Activated effector memory CD4-positive, alpha-beta T cell treated with anti-CD3 and anti-CD28 coated beads, Interleukin-2, amount 50 U/mL, for 16 hours (primary cell): ENCODE results near the gene NBEA.

Experiments used
- DNase-seq: peaks from one replicate; pipeline ENCODE4 v3.0.0-alpha.2; 2020

The NBEA gene

DNA sequence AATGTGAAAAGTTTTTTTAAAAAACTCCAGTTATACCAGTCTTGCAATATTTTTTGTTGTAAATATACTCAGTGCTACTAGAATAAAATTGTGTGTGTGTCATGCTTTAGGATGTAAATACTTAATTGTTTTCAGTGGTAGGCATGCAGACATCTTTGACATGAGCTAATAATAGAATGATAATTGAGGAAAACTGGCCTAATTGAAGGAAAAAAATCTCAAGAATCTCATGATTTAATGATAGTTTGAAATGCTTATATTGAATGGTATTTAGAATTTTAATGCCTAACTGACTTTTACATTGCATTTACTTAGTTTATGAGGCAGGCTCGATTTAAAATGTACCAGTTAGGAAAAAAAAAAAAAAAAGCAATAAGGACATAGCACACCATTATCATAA, 537.6 kb downstream of the NBEA start:
- DNase-seq, result no peak

DNA sequence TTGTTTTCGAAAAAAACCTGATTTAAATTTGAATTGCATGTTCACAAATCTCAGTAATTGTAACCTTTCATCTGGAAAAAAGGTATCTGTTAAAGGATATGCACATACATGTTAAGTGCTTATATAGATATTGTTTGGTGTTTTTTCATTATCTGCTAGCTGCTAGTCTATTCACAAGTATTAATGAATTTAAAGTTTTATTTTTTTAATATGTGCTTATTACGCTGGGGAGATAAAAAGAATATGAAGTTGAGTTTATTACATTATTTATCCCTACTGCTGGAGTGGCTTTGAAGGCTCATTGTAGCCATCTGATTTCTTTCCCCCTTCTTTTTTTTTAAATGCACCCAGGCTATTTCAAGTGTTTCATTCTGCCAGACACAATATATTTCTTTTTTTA, 538.3 kb downstream of the NBEA start:
- no peak for DNase-seq

DNA sequence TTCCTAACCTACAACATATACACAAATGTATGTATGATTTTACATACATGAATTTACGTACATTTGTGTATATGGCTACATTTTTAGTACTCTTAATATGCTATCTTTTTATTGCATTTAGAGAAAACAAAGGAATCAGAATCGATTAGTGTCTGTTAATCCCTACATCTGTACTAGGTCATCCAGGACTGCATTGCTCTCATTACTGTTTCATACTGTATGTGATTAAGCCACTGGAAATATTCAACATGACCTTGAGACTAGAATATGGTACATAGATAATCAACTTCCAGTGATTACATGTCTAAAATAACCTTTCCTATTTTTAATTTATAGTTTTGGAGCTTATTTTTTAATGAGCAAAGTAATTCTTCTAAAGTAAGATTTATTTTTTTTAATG, 539.7 kb downstream of the NBEA start:
- no peak for DNase-seq

DNA sequence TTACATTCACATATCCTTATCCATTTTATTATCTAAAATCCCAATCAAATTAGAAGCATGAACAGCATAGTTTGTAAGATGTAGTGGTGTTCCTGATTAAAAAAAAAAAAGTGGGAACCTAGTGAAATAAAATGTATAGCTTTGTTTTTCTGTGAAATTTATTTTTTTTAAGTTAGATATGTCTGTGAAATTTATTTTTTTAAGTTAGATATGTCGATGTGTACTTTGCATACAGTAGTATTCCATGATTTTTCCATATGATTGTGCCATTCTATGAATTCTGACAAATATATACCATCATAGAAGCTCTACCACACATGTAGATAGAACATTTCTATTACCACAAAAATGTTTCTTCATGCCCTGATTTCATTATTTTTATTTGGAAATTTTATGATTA, 540.5 kb downstream of the NBEA start:
- no peak for DNase-seq

DNA sequence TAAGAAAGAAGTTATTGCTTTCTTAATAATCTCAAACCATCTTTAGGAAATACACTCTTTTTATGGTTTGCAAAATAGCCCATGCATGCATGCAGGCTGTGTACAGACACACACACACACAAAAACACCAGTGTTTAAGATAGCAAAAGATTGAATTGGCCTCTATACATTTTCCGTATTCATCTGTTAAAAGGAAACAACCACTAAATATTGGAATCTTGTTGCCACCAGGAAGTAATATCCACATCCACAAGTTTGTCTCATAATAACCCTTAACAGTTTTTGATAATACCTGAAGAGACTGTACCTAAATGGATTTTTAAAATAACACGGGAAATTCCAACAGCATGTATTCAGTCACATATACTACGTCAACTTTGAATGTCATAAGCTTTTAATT, 541.7 kb downstream of the NBEA start:
- no peak for DNase-seq

DNA sequence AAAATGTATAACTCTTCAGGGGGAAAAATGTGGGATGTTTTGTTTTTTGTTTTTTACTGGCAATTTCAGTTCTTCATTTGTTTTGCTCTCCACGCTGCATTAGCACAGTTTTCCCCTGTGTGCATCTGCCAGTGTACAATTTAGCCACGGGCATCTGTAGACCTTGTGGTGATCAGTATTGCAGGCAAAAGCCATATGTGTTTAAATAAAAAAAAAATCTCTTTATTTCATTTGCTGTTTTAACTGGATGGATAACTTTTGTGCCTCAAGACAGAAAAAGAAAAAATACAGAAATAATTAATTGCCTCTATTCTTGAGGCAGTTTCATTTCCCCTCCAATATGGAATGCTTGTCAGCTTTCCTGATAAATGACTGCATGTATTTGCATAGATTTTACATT, 542.3 kb downstream of the NBEA start:
- DNase-seq, result no peak

DNA sequence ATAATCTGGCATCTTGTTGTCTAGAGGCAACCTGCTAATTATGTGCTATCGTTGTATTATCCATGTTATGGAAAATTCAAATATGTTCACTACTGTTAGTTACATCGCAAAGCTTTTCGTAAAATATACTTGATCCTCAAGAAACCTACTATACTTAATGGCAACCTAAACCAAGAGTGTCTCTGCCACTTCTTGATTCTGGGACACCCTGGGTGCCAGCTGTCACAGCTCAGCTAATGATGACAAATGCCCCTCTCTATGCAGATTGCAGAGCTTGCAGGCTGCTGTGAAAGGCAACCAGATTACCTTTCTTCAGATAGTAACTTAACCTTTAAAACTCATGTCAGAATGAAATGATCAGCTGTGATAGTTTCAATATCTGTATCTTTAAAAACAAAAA, 543.4 kb downstream of the NBEA start:
- no peak for DNase-seq

DNA sequence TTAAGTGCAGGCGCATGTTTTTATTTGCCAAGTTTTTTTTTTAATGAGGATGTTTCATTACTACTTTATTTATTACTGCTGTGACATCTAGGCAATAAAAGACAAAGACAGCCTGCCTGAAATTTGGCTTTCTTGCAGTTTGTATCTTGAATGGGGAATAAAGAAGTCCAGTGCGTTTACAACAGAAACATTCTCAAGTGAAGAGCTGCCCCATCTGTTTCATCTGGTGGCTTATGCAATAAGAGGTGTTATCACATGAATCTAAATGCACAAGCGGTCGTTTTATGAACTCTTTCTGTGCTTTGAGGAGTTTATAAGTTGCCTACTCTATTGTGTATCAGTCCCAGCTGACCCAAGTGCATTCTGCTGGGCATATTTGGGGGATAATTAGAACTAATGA, 547.0 kb downstream of the NBEA start:
- no peak for DNase-seq

DNA sequence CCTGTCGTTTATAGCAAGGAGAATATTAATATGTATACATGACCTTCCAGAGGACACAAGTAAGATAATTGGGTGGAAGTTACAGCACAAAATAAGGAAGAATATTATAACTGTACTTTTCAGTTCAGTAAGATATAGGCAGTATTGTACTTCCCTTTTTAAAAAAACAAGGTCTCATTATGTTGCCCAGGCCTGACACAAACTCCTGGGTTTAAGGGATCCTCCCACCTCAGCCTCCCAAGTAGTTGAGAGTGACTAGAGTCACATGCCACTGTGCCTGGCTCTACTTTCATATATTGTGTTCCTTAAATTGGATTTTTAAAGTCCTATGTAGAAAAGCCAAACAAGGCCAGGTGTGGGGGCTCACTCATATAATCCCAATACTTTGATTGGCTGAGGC, 553.9 kb downstream of the NBEA start:
- DNase-seq, result no peak

DNA sequence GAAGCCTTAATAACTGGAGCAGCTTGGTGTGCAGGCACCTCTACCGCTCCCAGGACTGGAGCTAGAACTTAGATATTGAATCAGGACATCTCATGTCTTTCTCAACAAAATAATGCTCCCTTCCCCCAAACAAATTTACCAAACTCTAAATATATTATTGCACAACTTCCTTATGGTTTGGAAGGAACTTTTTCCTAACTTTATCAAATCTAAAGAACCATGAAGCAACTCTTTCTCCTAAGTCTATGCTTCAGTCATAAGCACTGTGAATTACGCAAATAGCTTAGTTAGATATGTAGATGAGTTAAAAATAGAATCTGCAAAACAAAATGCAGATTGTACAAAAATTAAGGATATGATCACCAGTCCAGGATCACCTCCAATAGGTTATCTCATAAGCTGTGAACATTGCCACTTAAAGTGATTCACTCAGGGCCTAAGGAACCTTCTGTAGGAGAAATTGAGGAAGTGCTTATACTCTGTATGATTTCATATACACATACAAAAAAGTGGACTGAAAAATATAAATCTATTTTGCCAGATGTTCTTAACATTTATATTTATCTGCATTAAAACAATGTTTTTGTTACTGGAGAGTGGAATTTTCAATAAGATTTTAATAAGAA, 554.8 kb downstream of the NBEA start:
- DNase-seq, result no peak

DNA sequence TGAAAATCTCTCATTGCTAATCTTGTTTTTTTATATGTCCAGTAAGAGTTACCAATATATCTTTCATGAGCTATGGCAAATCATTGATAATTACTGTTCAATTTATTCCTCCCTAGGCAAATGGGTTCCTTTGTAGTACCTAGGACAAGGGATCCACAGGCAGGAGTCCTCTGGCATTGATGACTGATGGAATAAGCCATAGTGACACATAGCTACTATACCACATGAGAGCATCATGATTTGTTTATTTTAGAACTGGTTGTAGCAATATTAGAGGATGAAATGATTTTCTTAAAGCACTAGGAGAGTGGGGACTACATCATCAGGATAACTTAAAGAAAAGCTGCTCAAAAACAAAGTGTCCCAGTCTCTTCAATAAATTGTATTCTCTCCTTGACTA, 556.2 kb downstream of the NBEA start:
- no peak for DNase-seq

DNA sequence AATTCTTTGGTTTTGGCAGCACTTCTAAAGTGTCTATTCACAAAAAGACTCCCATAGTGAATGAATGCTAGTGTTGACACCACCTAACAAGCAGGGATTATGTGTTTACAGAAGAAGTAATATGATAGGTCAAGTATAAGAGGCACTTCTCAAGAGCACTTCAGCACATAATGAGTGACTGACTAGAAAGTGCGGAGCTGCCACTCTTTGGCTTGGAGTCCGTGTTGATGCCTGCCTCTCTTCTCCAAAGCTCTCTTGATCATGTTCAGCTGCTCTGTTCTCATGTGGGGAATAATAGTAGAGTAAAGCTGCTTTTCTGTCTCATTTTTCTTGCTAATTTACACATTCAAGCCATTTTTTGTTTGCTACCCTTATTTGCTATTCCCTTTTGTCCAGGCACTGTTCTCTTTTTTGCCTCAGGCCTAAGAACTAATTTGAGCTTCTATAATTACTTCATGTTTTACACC, 557.2 kb downstream of the NBEA start:
- no peak for DNase-seq

DNA sequence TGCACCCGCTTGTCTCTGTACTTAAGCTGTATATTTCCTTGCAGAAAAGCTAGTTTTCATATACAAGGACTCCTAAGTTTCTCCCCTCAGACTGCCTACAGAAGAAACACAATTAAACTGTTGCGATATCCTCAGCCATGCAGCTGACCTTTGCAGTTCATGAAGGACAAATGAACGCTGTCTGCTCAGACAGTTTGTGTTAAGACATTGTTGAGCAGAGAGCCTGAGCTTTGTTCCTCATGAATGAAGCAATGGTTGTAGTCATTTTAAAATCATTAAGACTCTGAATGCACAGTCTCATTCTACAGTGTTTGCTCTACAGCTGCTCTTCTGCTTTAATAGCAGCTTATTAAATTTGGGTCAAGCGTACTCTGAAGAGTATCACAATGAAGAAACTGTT, 557.6 kb downstream of the NBEA start:
- no peak for DNase-seq

DNA sequence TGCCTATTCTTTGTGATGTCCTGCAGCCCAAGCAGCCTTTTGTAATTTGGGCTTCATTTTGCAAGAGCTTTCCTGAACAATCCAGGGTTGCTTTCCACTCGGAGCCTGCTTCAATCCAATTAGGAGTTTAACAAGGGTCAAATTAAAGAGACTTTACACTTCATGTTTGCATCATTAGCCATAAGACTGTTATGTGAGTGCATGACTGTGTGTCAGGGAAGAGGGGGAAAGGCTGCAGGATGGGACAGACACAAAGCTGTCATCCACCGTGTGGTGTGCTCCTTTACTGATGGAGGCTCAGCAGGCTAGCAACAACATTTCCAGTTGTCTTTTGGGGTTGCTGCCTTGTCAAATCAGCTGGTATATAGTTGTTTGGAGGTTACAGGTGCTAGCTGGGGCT, 558.1 kb downstream of the NBEA start:
- DNase-seq, result no peak

DNA sequence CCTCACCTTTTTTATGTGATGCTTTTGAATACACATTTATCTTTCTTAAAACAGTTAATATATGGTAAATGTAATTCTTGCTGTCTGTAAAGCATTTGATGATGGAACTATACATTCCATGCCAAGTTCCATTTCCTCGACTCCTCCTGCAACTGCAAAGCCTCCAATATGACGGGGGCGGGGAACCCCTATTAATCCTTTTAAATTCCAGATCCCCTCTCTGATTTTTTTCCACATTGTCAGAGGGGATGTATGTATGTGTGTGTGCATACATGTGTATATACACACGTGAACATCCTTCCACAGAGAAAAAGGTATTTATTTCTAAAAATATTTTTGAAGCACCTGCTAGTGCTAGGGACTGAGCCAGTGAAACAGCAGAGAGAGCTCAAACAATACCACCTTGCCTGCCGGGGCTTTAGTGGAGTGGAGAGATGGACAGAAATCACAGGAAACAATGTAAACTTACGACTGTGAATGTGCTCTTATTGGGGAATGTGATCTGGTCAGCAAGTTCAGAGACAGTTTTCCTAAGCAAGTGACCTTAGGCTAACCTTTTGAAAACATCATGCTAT, 559.7 kb downstream of the NBEA start:
- DNase-seq, result no peak

DNA sequence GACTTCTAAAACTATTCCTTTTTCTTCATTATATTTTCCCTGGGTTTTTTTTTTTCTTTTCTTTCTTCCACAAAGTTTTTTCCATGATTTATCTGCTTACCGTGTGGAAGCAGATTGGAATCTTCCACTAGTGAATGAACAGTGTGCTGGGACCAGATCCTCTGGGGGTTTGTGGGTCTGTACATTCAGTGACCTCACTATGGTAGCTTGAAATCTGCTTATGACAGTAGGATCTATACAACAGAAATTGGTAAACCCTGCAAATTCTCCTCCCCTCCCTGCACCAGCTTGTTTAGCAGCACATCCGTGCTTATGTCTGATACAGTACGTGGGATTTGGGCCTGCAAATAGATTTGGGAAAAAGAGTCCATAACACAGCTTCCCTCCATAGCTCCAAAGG, 560.4 kb downstream of the NBEA start:
- DNase-seq, result no peak

DNA sequence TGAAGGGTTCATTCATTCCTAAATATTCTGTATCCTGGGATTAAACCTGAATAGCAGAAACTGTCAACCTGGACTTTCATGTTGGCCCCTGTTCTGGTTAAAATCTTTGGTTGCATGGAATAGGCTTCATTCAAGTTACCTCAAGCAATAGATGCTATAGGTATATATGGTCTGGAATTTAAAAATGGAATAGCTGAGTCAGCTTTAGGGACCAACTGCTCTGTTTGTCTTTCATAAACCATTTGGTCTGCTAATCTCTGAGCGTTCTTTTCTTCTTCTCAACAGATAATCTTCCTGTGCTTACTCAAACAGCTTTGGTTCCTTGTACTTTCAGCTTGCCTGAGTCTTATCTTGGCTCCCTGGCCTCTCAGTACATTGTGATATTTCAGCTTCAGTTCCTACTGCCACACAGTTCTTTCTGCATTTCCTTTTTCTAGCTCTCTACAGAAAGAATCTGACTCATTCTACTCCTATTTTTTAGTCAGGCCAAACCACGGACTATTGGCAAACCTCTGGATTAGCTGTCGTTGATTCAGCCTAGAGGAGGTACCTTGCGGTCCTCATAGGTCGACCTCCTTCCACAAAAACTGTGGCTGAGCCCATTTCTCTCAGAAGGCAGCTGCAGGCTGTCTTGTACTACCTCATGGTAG, 570.3 kb downstream of the NBEA start:
- no peak for DNase-seq

DNA sequence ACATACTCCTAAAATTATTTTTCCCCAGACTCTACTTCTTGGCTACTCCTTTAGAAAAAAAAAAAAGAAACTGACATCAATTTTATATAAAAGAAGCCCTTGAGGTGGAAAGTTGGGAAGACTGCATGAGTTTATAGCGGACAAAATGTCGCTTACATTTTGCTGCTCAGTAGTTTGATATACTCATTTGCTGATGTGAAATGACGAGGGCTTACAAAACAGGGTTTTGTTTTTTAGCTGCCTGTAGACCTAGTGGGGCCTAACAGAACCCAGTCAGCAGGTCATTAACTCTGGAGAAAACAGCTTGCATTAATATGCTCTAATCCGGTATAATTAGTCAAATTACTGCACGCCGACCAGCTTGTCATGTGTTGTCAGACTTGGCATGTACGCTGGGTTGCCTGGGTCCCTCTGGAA, 572.0 kb downstream of the NBEA start:
- no peak for DNase-seq

DNA sequence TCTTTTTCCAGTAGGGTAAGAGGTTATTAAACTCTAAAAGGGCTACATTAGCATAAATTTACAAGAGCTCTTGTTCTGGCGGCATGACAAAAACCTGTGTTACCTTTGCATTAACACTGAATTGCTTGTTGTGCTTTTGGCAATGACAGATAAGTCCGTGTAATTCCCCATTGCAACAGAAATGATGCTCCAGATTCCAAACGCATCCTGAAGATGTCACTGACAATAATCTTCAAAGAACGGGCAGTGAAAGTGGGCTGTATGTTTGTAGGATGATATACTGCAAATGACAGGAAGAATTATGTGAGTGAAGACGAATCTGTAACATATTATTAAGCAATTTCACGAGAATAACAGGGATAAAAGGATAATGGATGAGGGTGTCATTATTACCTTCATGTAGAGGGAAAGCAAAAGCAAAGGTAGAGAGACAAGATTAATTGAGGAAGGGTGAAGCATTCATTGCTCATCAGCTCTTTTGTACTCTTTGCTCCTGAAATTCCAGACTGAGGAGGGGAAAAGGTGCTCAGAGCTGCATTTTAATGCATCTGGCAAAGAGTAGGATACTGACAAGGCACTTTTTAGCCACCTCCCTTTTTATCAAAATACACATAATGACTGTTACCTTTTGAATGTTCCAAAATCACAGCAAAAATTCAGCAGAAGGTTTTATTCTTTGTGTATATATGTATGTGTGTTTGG, 572.9 kb downstream of the NBEA start:
- no peak for DNase-seq

DNA sequence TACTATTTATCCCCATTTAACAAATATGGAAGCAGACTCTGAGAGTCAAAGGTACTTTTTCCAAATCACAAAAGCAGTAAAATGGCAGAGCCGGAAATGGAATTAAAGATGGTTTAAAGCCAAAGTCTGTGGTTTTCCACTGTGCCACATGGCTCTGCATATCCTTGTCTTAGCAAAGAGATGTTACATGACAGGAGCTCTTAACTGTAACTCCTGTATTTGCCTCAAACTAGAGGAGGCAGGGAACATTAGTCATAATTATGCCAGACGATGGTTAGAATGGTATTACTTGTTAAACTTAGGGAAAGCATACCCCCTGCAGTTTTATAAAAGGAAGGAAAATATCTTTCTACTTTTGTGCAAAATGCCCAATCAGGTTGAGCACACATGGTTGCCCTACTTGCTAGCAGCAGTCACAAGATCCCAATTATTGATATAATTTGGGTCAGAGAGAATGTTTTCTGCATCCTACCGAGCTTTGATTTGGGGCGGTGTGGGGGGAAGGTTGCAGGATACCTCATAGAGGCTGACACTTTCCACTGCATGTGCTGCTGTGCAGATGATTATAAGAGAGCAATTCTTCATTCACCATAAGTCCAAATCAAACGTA, 576.4 kb downstream of the NBEA start:
- DNase-seq, result no peak

DNA sequence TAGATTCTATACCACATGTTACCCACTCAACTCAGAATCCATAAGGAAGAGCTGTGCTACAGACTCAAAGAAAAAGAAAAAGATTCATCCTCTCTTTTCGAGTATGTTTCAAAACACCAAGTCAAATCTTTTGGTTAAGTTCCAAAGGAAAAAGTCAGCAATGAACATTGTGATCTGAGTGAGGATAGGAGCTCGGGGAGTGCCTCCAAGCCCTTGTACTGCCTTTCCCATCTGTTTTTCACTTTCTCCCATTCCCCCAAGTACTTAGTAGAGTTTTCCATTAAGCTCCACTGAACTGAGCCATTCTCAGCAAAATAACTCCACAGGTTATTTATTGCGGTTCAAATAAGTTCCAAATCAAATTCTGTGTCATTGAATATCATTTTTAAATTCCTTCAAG, 582.1 kb downstream of the NBEA start:
- DNase-seq, result no peak

DNA sequence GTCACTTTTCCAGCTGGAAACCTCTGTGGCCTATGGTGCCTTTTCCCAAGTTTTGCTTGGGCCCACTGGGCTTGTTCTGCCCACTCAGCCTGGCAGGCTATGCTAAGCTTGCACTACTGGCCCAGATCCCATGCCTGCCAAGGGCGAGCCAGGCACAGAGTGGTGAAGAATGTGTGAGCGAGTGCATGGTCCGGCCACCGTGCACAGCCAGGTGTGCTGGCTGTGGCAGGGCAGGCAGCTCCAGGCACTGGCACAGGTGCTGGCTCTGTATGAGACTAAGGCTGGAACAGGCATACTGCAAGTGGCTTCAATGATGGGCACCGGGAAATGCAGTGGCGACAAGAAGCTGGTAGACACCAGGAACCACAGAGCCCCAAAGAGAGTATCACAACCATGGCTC, 584.5 kb downstream of the NBEA start:
- DNase-seq, result no peak

DNA sequence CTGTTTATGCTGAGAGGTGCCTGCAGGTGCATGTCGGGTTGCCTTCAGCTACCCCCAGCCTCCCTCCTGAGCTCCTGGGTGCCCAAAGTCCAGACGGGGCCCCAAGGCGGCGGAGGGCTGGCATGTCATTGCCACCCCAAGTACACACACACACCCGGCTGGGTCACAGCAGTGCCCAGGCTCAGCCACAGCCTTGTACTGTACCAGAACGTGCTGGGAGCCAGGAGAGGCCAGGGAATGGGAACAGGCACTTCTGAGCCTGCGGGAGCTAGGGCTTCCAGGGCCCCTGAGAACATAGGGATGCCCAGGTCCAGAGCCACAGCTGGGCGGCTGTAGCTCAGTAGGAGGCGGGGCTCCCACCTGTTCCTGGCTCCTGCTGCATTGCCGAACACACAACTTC, 585.4 kb downstream of the NBEA start:
- DNase-seq, result no peak

DNA sequence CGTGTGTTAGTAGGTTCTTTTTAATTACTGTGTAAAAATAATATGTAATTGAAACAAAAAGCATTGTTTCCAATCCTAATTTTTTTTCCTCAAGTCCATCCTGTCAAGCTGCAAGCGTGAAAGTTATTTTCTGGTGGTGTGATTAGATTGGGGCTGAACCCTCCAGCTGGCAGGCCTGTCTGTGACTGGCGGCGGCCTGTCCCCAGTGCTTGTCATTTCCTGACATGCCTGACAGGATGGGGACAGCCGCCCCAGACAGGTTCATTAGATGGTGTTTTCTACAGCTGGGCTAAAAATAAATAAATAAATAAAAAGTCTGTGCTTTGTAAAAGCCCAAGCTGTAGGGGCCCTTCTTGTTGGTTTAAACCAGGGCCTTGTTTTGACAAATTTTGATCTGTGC, 588.1 kb downstream of the NBEA start:
- no peak for DNase-seq
